ENCODE results near the gene WFIKKN1. TPM values are rescaled to one million over a fixed set of nuclear protein-coding genes. Genes with fewer than 3 reads are reported as not detected.

WFIKKN1 gene
- total and polyA plus RNA-seq, 2 experiments from 2014 or later, result 3.5 to 6.8 TPM

DNA sequence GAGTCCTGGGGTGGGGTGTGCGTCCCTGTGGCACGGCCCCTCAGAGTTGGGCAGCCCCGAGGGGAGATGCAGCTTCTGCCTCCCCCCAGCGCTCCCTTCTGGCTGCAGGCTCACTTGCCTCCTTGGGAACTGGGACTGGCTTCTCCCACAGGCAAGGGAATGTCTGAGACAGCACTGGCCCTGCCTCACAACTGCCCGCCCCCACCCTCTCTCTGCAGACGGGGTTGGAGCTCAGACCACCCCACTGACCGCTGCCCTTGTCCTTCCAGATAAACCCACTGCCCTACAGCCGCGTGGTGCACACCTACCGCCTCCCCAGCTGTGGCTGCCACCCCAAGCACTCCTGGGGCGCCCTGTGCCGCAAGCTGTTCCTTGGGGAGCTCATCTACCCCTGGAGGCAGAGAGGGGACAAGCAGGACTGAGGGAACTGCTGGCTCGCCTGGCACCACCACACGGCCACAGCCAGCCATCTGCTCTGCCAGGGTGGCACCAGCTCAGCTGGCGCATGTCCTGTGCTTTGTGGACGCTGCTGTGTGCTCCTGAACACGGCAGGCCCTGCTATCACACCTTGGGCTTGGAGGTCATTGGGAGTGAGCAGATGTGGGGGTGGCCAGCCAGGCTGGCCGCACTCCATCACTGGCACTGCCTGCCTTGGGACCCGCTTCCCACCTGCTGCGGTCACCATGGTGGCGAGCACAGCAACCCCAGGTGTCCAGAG, 48.0 kb upstream of the WFIKKN1 start (continued):
- no peak for TF ChIP-seq ZNF331 (CRISPR knock-in tag; IDR thresholded peaks at IDR 0.05; ENCODE audit: low read depth)
- no peak for TF ChIP-seq POLR2AphosphoS5 (IDR thresholded peaks at IDR 0.05; ENCODE audit: low read depth)
- no peak for TF ChIP-seq EZH2 (IDR thresholded peaks at IDR 0.05; ENCODE audit: low read depth, unreplicated experiment)
- no peak for TF ChIP-seq JUNB (IDR thresholded peaks at IDR 0.05; ENCODE audit: unreplicated experiment)
- TF ChIP-seq, protein P1, sequence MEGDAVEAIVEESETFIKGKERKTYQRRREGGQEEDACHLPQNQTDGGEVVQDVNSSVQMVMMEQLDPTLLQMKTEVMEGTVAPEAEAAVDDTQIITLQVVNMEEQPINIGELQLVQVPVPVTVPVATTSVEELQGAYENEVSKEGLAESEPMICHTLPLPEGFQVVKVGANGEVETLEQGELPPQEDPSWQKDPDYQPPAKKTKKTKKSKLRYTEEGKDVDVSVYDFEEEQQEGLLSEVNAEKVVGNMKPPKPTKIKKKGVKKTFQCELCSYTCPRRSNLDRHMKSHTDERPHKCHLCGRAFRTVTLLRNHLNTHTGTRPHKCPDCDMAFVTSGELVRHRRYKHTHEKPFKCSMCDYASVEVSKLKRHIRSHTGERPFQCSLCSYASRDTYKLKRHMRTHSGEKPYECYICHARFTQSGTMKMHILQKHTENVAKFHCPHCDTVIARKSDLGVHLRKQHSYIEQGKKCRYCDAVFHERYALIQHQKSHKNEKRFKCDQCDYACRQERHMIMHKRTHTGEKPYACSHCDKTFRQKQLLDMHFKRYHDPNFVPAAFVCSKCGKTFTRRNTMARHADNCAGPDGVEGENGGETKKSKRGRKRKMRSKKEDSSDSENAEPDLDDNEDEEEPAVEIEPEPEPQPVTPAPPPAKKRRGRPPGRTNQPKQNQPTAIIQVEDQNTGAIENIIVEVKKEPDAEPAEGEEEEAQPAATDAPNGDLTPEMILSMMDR (conservative IDR thresholded peaks at IDR 0.05; ENCODE audit: low read depth in 2 of 2), result no peak
- TF ChIP-seq, protein P2, sequence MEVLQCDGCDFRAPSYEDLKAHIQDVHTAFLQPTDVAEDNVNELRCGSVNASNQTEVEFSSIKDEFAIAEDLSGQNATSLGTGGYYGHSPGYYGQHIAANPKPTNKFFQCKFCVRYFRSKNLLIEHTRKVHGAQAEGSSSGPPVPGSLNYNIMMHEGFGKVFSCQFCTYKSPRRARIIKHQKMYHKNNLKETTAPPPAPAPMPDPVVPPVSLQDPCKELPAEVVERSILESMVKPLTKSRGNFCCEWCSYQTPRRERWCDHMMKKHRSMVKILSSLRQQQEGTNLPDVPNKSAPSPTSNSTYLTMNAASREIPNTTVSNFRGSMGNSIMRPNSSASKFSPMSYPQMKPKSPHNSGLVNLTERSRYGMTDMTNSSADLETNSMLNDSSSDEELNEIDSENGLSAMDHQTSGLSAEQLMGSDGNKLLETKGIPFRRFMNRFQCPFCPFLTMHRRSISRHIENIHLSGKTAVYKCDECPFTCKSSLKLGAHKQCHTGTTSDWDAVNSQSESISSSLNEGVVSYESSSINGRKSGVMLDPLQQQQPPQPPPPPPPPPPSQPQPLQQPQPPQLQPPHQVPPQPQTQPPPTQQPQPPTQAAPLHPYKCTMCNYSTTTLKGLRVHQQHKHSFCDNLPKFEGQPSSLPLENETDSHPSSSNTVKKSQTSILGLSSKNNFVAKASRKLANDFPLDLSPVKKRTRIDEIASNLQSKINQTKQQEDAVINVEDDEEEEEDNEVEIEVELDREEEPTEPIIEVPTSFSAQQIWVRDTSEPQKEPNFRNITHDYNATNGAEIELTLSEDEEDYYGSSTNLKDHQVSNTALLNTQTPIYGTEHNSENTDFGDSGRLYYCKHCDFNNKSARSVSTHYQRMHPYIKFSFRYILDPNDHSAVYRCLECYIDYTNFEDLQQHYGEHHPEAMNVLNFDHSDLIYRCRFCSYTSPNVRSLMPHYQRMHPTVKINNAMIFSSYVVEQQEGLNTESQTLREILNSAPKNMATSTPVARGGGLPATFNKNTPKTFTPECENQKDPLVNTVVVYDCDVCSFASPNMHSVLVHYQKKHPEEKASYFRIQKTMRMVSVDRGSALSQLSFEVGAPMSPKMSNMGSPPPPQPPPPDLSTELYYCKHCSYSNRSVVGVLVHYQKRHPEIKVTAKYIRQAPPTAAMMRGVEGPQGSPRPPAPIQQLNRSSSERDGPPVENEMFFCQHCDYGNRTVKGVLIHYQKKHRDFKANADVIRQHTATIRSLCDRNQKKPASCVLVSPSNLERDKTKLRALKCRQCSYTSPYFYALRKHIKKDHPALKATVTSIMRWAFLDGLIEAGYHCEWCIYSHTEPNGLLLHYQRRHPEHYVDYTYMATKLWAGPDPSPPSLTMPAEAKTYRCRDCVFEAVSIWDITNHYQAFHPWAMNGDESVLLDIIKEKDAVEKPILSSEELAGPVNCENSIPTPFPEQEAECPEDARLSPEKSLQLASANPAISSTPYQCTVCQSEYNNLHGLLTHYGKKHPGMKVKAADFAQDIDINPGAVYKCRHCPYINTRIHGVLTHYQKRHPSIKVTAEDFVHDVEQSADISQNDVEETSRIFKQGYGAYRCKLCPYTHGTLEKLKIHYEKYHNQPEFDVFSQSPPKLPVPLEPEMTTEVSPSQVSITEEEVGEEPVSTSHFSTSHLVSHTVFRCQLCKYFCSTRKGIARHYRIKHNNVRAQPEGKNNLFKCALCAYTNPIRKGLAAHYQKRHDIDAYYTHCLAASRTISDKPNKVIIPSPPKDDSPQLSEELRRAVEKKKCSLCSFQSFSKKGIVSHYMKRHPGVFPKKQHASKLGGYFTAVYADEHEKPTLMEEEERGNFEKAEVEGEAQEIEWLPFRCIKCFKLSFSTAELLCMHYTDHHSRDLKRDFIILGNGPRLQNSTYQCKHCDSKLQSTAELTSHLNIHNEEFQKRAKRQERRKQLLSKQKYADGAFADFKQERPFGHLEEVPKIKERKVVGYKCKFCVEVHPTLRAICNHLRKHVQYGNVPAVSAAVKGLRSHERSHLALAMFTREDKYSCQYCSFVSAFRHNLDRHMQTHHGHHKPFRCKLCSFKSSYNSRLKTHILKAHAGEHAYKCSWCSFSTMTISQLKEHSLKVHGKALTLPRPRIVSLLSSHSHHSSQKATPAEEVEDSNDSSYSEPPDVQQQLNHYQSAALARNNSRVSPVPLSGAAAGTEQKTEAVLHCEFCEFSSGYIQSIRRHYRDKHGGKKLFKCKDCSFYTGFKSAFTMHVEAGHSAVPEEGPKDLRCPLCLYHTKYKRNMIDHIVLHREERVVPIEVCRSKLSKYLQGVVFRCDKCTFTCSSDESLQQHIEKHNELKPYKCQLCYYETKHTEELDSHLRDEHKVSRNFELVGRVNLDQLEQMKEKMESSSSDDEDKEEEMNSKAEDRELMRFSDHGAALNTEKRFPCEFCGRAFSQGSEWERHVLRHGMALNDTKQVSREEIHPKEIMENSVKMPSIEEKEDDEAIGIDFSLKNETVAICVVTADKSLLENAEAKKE (CRISPR knock-in tag; IDR thresholded peaks at IDR 0.05), result no peak
- TF ChIP-seq ZNF114 (CRISPR knock-in tag; IDR thresholded peaks at IDR 0.05), result no peak

Measured in GM23338 (cell line).